HG03095 (cell line): ENCODE results near the gene BCHE.

Experiments
- ATAC-seq: cut with Tn5 transposase; IDR thresholded peaks from one replicate; pipeline ENCODE4 v1.9.1; 2021; ENCODE audit warnings: moderate library complexity; ENCODE audit not compliant: unreplicated experiment

The BCHE gene

DNA sequence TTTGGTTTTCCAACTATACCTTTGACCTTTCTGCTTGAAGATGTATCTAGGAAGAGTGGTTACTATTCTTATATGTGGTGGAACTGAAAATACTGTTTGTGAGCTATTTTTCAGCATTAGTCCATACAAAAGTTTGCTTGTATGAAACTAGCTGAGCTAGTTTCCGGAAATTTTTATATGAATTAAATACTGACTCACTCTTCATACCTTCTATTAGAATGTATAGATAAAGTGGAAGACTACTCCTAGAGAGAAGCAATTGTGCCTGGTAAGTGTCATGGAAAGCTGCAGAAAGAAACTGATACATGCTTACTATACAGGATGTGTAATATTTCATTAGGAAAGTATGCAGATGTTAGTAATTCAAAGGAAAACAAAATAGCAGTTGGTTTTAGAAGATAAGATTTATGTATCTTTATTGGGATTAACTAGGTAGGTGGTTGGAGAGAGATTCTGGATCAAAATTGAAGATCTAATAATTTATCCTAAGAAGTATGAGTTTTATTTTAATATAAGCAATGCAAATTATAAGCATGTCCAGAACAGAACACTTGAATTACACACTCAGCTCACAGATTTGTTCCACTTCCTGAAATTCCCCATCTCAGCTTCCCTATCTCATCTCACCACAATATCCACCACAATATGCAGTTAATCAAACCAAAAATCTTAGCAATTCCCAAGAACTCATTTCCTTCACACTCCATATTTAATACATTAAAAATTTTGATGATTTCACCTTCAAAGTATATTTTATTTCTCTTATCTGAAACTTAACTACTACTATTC, 82.8 kb downstream of the BCHE start:
- no peak for ATAC-seq

DNA sequence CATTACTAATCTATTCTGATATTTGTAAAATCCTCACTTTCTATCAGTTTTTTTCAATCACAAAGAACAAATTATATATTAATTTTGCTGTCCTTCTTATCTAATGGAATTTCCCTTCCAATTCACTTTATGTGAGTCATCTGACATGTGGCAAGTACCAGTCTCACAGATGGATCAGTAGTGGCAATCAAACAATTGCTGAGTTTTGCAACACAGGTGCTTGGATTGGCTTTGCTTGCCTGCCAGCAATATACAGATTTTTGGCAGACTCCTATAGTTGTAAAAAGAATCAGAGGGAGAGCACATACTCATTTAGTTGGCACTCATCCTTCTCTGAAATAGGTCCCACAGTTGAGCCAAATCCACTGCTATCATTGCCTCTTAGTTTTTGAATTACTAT, 83.7 kb downstream of the BCHE start:
- ATAC-seq, result no peak

DNA sequence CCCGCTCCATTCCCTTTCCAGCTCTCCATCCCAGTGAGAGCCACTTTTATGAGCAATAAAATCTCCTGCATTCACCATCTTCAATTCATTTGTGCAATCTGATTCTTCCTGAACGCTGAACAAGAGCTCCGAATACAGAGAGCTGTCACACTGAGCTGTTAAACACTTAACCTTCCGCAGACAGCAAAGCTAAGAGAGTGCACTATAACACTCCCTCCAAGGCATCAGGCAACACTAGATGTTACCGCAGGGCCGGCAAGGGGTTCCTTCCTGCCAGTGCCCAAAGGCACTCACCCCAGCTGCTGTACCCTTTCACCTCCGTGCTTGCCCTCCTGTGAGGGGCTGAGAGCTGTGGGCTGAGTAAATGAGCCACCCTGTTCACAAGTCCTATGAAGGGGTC, 85.6 kb downstream of the BCHE start:
- no peak for ATAC-seq

DNA sequence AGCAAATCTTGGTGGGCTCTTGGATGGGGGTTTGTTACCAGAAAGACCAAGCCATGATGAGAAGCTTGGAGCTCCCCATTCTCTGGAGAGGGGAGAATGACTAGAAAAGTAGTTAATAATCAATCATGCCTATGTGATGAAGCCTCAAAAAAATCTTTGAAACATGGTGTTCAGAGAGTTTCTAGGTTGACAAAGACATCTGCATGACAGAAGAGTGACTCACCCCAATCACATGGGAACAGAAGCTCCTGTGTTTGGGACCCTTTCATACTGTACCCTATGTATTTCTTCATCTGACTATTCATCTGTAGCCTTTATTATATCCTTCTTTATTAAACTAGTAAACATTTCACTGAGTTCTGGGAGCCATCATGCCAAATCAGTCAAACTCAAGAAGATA, 87.4 kb downstream of the BCHE start:
- ATAC-seq, result no peak

DNA sequence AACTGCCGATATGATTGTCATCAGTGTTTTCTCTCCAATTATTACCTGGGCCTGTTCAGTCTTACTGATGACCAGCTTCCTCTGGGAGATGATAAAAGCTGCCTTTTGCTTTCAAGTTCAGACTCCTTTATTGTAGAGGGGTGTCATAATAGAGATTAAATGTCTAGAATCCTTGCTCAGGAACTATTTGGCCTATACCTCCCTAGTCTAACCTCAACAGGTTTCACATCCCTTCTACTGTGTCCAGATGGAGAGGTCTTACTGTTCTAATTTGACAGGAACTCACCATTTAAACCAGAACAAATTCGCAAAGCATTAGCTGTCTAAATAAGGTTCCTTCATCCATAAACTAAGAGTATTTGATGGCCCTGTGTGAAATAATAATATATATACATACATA, 88.0 kb downstream of the BCHE start:
- ATAC-seq, result no peak

DNA sequence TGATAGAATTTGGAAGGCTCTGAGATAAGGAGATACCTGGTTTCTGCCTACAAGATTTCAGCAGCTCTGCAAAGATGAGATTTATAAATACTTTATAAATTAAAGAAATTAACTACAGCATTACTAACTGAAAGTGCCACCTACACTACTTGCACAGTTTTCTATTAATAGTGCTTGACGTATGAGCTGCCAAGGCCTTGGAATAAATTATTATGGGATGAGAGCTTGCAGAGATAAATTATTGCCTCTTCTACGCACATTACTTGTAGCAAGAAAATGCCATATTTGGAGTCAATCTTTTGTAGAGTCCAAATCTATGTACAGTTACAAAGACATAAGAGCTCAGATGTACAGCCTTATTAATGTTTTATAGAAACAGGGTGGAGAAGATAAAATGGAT, 89.1 kb downstream of the BCHE start:
- ATAC-seq, result no peak

DNA sequence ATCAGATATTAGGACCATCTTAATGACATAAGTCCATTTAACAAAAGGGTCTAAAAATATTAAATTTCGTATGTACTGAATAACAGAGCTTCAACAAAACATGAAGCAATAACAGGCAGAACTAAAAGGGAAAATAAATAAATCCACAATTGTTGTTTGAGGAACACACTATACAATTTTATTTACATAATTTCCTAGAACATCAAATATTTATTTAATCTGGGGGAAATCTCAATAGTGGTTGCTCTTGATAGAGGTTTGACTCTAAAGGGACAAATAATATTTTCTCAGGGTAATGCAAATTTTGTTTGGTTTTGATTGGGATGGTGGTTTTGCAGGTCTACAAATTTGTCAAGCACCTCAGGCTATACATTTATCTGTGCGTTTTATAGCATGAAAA, 90.3 kb downstream of the BCHE start:
- no peak for ATAC-seq

DNA sequence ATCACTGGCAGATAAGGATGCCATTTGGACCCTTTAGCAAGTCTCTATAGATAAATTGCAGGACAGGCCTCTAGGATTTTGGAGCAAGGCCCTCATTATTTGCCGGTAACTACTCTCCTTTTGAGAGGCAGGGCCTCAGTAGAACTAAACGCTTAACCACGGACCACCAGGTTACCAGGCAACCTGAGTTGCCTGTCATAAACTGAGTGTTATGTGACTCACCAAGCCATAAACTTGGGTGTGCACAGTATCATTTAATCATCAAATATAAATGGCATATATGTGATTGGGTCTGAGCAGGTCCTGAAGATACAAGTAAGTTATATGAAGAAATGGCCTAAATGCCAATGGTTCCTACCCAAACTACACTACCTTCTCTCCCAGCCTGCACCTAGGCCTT, 93.2 kb downstream of the BCHE start:
- no peak for ATAC-seq

DNA sequence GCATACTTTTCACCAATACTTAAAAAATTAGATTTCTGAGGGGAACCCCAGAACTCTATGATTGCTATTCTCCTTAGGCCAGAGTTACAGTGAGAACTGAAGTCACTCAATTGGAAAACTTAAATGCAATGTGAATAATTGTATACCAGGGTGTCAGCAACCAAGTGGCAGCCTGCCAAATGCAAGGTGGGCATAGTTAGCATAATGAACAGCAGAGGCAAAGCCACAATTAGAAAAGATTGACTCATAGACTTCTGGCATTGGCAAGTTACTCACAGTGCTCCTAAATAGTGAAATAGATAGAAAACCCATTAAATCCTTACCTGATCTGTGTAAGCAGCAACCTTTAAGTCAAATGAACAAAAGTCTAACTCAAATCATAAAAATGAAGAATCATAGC, 94.9 kb downstream of the BCHE start:
- no peak for ATAC-seq

DNA sequence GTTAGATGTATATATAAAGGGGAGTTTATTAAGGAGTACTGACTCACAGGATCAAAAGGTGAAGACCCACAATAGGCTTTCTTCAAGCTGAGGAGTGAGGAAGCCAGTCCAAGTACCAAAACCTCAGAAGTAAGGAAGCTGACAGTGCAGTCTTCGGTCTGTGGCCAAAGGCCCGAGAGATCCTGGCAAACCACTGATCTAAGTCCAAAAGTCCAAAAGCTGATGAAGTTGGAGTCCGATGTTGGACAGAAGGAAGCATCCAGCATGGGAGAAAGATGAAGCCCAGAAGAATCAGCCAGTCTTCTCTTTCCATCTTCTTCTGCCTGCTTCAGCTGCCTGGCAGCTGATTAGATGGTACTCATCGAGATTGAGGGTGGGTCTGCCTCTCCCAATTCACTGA, 107.5 kb downstream of the BCHE start:
- ATAC-seq, result no peak

DNA sequence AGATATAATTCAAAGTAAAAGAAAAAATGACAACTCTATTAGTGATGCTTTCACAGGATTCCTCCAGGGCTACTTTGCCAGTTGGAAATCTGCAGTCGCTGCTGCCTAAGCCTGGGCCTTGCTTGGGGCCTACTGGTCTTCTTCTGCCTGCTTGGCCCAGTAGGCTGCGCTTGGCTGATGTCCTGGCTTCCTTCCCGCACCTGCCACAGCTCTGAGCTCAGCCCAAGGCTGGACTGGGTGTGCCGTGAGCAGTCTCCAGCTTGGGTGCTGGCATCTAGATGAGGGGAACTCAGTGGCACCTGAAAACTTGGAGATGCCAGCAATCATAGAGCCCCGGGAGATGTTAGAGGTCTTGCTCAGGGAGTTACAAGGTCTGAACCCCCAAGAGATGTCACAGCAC, 108.3 kb downstream of the BCHE start:
- ATAC-seq, result no peak

DNA sequence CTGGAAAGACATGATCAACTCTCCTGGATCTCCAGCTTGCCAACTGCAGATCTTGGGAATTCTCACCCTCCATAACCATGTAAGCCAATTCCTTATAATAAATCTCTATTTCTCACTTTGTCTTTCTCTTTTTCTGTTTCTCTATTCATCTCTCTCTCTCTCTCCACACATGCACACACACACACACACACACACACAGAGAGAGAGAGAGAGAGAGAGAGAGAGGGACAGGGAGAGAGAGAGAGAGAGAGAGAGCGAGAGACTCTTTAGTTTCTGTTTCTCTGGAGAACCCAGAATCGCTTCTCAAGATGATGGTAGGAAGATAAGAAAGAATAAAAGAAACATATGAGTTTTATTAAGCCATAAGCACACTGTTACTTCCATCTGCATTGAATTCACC, 111.9 kb downstream of the BCHE start:
- no peak for ATAC-seq
